Neural progenitor cell (in vitro differentiated cells): ENCODE measurements around the gene RPH3AL.
"Not testable (repeated sequence)": the region's sequence is repeated elsewhere in the genome, so short reads cannot be mapped to it uniquely, and the experiment has no call there.

ENCODE experiments used
- CTCF ChIP-seq: fragments of 200-600 bp; sonication (generic); IDR thresholded peaks from 2 replicates; pipeline ENCODE4 v1.5.1; 2017; ENCODE audit warnings: antibody characterized with exemption, mild to moderate bottlenecking
- EZH2 ChIP-seq: fragments of 200-600 bp; sonication (generic); IDR thresholded peaks from 2 replicates; pipeline ENCODE4 v1.6.1; 2017; ENCODE audit warnings: antibody characterized with exemption, mild to moderate bottlenecking, moderate library complexity
- EZH2phosphoT487 ChIP-seq: fragments of 200-600 bp; sonication (generic); IDR thresholded peaks from 2 replicates; pipeline ENCODE4 v1.6.1; 2017; ENCODE audit warnings: antibody characterized with exemption

- TF ChIP-seq CTCF, EZH2, EZH2phosphoT487: not testable (repeated sequence)
Measured at GRCh38 chr17:201257-201656, 151.3 kb downstream of the RPH3AL start.
